HG03439 (cell line): ENCODE data around the gene CYP2S1.
"Not testable (repeated sequence)": the region's sequence is repeated elsewhere in the genome, so short reads cannot be mapped to it uniquely, and the experiment has no call there.

ENCODE experiments used
- ATAC-seq: cut with Tn5 transposase; IDR thresholded peaks from one replicate; pipeline ENCODE4 v1.9.1; 2021; ENCODE audit warnings: mild to moderate bottlenecking, moderate library complexity; ENCODE audit not compliant: unreplicated experiment

CYP2S1 gene

DNA sequence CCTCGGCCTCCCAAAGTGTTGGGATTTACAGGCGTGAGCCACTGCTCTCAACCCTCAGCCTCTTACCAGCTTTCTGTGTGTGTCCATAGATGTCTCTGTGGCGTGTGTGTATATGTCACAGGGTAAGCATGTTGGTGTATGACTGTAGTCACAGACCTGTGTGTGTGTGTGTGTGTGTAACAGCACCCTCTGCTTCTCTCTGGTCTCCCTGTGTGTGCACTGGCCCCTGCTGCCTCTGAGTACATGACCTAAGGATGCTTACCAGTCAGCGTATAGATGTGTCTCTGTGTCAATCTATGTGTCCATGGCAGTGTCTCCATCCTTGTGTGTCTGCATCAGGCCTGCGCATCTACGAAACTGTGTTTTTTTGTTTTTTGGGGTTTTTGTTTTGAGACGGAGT, 31.6 kb downstream of the CYP2S1 start:
- ATAC-seq = no peak

GRCh38 chr19:41225238-41226052, 32.4 kb downstream of the CYP2S1 start:
- no peak for ATAC-seq

GRCh38 chr19:41226053-41226873, 33.2 kb downstream of the CYP2S1 start:
- no peak for ATAC-seq

- ATAC-seq = no peak
Measured at GRCh38 chr19:41226874-41227390, 33.9 kb downstream of the CYP2S1 start.

DNA sequence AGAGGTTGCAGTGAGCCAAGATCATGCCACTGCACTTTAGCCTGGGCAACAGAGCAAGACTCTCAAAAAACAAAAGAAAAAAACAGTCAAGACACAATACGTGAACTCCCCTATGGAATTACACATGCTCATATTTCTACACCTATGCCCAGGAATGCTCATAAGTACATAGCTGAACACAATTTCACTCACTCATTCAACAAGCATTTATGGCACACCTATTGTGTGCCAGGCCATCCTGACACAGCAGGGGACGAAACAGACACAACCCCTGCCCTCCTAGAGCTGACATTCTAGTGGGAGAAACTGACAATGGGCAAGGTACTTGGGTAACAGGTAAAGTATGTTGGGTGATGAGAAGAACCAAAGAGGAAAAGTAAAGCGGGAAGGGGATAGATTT, 35.5 kb downstream of the CYP2S1 start:
- no peak for ATAC-seq

DNA sequence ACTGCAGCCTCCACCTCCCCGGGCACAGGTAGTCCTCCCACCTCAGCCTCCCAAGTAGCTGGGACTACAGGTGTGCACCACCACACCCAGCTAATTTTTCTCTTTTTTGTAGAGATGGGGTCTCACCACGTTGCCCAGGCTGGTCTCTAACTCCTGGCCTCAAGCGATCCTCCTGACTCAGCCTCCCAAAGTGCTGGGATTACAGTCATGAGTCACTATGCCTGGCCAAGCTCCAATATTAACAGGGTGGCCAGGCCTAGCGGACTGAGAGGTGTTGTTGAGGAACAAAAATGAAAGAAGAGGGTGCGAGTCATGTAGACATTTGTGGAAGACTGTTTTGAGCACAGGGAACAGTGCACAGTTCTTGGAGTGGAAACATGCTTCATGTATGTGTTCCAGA, 36.3 kb downstream of the CYP2S1 start:
- not testable (repeated sequence) for ATAC-seq

GRCh38 chr19:41230067-41230857, 37.2 kb downstream of the CYP2S1 start:
- ATAC-seq = no peak

GRCh38 chr19:41232686-41233085, 39.7 kb downstream of the CYP2S1 start:
- no peak for ATAC-seq

DNA sequence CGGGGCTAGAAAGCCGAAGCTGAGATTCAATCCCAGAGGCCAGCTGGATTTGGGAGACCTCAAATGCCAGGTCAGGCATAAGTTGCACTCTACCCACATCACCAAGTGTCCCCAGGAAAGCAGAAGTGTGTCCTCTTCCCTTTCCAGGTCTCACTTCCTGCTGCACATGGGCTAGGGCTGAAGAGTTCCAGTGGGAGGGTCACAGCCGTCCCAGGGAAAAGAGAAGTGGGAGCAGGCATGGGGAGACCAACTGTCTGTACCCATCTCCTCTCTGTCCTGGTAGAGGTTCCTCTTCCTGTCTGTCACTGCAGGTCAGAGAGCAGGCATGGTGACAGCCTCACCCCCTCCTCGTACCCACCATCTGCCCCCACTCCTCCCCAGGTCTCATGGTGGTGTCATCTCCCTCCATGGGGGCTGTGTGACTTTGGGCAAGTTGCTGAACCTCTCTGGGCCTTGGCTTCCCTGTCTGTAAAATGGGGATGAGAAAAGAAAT, 40.8 kb downstream of the CYP2S1 start:
- no peak for ATAC-seq

- no peak for ATAC-seq
Measured at GRCh38 chr19:41234512-41235168, 41.6 kb downstream of the CYP2S1 start.

DNA sequence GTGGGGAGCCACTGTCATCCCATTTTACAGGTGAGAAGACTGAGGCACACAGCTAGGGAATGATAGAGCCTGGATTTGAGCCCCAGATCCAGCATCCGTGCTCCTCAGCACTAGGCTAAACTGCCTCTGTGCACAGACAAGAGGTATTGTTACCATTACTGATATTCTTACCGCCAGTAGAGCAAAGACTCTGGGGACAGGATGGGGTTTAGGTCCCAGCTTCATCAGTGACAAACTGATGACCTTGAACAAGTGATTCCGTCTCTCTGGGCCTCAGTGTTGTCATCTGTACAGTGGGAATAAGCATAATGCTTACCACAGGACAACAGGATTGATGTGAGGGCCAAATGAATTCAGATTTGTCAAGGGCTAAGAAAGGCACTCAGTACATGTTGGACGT, 42.5 kb downstream of the CYP2S1 start:
- no peak for ATAC-seq

- no peak for ATAC-seq
Measured at GRCh38 chr19:41238244-41238643, 45.2 kb downstream of the CYP2S1 start.

DNA sequence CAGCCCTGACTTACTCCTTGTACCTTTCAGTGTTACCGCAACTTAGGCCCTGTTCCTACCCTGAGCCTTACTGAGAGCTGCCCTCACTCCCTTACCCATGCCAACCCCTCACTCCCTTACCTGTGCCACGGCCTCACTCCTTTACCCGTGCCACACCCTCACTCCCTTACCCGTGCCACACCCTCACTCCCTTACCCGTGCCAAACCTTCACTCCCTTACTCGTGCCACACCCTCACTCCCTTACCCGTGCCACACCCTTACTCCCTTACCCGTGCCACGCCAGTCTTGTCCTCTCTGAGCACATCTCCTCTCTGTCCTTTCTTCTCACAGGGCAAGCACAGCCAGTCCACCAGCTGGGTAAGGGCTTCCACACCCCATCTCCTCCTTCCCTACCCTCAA, 46.3 kb downstream of the CYP2S1 start:
- no peak for ATAC-seq

DNA sequence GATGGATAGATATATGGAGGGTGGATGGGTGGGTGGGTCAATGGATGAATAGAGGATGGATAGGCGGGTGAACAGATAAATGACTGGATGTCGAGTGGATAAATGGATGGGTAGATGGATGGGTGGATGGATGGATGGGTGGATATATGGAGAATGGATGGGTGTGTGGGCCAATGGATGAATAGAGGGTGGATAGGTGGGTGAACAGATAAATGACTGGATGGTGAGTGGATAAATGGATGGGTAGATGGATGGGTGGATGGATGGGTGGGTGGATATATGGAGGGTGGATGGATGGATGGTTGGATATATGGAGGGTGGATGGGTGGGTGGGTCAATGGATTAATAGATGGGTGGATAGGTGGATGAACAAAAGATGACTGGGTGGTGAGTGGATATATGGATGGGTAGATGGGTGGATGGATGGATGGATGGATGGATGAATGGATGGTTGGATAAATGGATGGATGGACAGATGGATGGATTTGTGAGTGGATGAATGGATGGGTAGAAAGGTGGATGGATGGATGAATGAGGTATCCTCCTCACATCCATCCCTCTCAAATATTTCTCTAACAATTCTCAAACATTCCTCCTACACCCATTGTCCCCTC, 47.0 kb downstream of the CYP2S1 start:
- no peak for ATAC-seq

- ATAC-seq = no peak
Measured at GRCh38 chr19:41241859-41242258, 48.8 kb downstream of the CYP2S1 start.

- ATAC-seq = no peak
Measured at GRCh38 chr19:41244117-41244516, 51.1 kb downstream of the CYP2S1 start.

- ATAC-seq = no peak
Measured at GRCh38 chr19:41245843-41246242, 52.8 kb downstream of the CYP2S1 start.

- ATAC-seq = no peak
Measured at GRCh38 chr19:41248895-41249294, 55.9 kb downstream of the CYP2S1 start.

- ATAC-seq = no peak
Measured at GRCh38 chr19:41249707-41250423, 56.8 kb downstream of the CYP2S1 start.
